Measurements from ENCODE around the gene PAGE1. TPM values are rescaled to one million over a fixed set of nuclear protein-coding genes. Genes with fewer than 3 reads are reported as not detected.
"Not testable (repeated sequence)": the region's sequence is repeated elsewhere in the genome, so short reads cannot be mapped to it uniquely, and the experiment has no call there.

PAGE1 gene, protein sequence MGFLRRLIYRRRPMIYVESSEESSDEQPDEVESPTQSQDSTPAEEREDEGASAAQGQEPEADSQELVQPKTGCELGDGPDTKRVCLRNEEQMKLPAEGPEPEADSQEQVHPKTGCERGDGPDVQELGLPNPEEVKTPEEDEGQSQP
- total RNA-seq: not detected
- long read RNA-seq: 0 reads

DNA sequence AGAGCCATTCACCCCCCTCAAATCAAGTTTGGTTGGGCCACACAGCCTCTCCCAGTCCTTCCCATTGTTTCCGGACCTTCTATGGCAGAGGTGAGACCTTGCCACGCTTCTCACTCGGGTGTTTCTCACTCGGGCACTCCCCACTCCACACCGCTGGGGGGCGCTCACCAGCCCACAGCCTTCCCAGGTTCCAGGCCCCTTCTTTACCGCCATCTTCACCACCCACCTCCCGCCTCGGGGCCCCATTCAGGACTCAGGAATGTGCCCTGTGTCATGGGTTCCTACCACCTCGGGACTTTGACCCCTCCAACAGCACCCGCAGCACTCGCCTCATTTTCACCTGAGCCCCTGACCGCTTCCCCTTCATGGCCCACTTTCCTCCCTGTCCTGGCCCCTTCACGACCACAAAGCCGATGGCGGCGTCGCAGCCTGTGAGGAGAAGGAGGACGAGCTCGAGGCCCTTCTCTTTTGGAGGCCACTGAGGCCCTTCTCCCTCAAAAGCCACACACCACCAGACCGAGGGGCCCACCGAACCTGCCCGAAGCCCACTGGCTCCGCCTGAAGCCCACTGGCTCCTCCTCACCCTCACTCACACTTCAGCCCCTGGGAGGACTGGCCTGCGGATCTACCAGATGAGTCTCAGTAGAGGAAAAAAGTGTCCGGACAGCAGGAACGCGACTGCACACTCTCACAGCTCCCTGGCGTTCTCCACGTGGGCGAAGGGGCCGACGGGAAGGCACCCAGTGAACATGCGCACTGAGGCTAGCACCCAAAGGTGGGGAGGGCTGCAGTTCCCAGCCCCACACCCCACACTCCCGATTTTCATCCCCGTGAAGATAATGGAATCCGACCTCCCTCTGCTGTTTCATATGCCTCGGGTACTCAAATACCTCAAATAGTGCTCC lies at the start of gene PAGE1:
TSS of gene PAGE1 (minus strand) at position 709 of the 905 bp plus-strand sequence. CDS start 1,214 bp downstream, outside the sequence.
- no peak for DNase-seq (ENCODE audit: low spot score)
- intact Hi-C loops (cut with DNase I): no loop called here

DNA sequence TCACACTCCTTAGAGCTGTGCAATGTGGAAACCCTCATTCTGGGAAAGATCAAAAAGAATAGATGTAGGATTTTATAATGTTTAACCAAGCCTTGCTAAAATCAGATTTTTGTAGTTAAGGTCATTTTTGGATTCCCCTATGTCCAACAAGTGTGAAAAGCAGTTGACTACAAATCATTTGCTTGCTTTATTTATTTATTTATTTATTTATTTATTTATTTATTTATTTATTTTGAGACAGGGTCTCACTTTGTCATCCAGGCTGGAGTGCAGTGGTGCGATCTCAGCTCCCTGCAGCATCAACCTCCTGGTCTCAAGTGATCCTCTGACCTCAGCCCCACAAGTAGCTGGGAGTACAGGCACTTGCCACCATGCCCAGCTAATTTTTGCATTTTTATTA lies 45.7 kb upstream of the PAGE1 start:
- DNase-seq (ENCODE audit: low spot score); intact Hi-C loops (cut with DNase I): not testable (repeated sequence)

DNA sequence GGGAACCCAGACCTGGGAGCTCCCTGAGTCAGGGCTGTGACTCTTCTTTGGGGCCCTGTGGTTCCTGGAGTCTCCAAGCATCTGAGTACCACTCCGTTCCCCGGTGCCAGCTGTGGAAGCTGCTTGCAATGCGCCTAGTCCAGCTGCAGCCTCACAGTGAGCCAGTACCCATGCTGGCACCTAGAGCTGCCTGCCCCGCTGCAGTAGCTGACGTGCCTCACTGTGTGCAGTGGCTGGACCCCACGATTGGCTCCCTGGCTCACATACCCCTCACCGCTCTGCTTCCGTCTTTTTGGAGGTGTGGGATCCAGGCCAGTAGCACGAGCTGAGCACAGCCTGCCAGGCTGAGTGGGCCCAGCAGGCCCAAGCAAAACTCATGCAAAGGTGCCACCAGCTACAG lies 32.1 kb upstream of the PAGE1 start:
- no peak for DNase-seq (ENCODE audit: low spot score)
- intact Hi-C loops (cut with DNase I): no loop called here

DNA sequence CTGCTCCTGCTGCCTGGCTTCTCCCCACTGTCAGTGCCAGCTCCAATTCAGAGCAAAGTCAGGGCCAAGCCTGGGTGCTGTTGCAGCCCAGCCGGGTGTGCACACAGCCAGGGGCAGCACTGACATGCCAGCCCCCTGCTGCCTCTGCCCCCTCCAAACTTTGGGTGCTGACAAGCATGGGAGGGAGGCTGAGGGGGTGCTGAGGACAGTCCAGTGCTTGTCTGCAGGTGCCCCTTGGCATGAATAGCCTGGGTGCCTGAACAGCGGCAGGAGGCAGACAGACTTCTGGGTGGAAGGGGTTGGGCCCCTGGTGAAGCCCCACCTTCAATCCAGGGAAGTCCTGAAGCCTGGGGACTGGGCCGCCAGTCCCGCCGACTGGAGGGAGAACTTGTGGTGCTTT lies 31.2 kb upstream of the PAGE1 start:
- intact Hi-C loops (cut with DNase I): no loop called here
- DNase-seq (ENCODE audit: low spot score): no peak

DNA sequence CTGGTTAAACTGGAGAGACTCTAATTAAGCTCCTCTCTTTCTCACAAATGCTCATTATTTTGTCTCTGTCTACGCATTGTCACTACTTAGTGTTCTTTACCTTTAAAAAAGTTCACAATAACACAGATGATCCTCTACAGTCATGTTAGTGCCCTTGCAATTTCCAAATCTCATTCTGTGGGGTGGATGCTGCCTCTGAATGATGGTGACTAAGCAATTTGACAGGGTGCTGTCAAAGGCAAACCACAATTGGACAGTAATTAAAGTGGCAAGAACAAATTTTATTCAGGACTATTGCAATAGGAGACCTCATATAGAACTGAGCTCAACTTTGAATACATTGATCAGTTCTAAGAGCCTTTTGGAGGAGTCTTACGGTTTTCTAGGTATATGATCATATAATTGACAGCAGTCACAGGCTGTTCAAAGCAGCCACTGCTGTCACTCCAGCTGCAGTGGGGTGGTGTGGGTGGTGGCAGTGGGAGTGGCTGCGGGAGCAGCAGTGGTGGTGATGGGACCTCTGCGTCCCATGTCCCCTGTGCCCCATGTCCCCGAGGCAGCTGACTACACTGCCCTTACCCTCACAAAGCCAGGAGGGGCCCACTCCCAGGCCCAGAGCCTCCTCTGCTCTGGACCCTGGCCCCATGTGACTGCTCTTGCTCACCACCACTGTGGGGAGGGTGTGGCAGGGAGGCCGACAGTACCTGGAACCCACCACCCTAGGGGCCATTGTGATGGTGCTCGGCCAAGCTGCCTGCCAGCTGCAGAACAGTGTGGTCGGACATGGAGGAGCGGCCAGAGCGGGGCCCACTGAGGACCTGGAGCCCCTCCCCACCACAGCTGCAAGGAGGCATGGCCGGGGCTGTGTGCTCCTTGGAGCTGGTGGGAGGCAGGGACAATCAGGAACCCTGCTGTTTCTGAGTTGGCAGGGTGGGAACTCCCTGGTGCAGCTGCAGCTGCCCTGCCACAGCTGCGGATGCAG lies 30.4 kb upstream of the PAGE1 start:
- intact Hi-C loops (cut with DNase I): no loop called here
- no peak for DNase-seq (ENCODE audit: low spot score)

DNA sequence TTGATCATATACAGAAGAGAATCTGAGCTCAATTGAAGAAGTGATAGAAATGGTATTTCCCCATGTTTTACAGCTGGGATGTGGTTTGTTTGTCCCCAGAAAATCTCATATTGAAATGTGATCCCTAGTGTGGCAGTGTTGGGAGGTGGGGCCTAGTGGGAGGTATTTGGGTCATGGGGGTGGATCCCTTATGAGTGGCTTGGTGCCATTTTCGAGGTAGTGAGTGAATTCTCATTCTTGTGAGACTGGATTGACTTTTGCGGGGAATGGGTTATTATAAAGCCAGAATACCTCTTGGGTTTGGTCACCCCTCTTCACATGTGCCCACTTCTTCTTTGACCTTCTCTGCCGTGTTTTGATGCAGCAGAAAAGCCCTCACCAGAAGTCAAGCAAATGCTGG lies 29.6 kb upstream of the PAGE1 start:
- intact Hi-C loops (cut with DNase I): no loop called here
- no peak for DNase-seq (ENCODE audit: low spot score)

DNA sequence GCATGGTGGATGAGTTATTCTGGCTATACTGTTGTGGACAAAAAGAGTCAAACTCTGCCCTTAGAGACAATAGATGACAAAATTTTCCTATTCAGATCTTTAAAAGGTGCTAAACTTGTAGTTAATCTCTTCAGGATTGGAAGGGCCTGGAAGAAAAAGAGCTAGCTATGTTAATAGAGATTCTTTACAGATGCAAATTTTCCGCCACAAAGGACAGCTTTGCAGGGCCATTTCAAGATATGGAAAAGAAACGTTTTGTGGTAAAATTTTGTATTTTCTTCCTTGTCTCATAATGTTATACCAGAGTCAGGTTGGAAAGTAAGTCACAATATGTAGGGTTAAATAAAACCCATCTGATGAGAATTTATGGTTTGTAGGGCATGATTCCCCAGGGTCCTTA lies 24.3 kb upstream of the PAGE1 start:
- intact Hi-C loops (cut with DNase I); DNase-seq (ENCODE audit: low spot score): not testable (repeated sequence)

DNA sequence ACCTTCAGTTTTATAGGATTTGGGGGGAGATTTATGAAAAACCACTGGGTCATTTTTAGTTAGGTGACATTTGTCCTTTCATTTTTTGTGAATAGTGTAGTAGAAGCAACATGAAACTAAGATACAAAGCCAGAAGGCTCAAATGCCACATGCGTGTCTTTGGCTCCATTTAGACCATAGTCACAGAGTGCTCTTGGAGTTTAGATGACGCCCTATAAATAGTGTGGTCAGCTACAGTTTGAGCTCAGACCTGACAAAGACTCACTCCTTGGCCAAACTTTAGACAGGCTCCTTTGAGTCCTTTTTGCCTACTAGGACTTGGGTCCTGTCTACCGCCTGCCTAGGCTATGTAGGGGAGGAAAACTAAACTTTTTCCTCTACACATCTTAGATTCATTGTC lies 16.8 kb upstream of the PAGE1 start:
- DNase-seq (ENCODE audit: low spot score): no peak
- intact Hi-C loops (cut with DNase I): no loop called here

DNA sequence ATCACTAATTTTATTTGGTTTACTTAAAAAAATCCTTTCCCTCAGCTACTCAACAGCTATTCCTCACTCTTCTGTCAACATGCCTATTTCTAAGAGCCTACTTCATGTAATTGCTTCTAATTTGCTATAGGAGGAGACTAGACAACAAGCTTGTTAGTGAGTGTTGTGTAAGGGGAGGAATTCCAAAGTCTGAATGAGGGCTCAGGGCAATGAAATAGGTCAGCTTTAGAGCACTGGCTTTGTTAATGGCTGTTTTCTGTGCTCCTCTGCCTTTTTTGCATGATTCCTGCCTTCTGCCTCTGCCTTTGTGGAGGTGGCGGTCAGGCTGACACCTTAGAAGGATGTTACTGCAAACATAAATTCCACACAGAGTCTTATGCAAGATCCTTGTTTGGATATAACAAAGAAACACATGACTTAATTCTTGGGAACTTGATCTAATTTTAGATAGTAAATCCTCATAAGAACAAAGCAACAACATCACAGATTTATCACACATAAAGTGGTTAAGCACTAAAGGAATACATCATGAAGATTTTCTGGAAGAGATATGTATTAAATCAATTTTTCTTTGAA lies 15.0 kb upstream of the PAGE1 start:
- intact Hi-C loops (cut with DNase I): no loop called here
- DNase-seq (ENCODE audit: low spot score): no peak

DNA sequence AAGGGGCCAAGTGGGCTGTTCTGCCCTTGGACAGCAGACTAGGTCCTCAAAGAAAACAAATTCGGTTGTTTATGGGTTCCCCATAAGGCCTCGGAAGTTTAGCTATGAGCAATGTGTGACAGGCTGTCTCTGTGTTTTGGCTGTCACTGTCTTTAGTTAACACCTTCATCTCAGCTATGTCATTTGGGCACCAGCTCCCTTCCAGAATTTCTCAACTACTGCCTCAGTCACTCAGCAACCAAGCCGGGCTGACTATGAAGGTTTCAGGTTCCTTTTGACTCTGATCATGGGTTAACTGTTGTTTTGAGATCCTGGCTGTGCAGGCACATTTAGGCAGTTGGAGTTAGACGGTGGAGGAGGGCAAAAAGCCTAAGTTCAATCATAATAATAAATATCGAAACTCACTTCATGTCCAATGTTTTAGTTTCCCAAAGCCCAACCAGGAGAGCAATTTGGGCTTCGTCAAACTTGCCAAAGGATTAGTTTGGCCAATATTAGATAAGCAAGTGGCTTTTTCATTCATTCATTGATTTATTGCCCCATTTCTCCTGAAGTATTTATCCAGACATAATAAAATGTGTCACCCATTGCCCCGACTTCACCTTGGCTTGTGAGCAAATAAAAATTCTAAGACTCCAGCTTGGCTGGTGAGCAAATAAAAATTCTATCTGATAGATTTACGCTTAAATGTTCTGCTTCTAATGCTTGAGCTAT lies 9.1 kb upstream of the PAGE1 start:
- DNase-seq (ENCODE audit: low spot score): no peak
- intact Hi-C loops (cut with DNase I): no loop called here

DNA sequence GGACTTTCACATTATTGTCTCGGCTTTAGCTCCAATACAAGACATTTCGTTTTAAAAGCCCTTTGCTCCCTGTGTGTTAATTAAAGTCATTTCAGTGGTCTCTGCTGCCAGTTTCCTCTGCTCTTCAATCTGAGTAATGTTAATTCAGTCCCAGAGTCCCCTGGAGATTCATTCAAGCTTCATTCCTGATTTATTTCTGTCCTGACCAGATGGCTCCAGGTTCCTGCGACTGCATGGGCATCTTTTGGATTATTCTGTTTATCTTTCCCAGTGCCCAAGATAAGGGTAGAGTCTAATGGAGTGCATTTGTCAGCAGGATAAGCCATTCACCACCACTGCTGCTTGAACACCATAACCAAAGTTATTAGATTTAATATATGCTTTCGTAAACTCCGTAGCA lies 6.1 kb upstream of the PAGE1 start:
- no peak for DNase-seq (ENCODE audit: low spot score)
- intact Hi-C loops (cut with DNase I): no loop called here

DNA sequence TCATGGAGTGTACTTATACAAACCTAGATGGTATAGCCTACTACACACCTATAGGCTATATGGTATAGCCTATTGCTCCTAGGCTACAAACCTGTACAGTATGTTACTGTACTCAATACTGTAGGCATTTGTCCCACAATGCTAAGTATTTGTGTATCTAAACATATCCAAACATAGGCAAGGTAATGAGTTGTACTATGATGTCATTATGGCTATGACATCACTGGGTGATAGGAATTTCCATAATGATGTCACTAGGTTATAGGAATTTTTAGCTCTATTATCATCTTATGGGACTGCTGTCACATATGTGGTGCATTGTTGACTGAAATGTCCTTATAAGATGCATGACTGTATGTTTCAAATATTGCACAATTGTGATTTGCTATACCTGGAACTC lies 5.5 kb upstream of the PAGE1 start:
- DNase-seq (ENCODE audit: low spot score): no peak
- intact Hi-C loops (cut with DNase I): no loop called here

DNA sequence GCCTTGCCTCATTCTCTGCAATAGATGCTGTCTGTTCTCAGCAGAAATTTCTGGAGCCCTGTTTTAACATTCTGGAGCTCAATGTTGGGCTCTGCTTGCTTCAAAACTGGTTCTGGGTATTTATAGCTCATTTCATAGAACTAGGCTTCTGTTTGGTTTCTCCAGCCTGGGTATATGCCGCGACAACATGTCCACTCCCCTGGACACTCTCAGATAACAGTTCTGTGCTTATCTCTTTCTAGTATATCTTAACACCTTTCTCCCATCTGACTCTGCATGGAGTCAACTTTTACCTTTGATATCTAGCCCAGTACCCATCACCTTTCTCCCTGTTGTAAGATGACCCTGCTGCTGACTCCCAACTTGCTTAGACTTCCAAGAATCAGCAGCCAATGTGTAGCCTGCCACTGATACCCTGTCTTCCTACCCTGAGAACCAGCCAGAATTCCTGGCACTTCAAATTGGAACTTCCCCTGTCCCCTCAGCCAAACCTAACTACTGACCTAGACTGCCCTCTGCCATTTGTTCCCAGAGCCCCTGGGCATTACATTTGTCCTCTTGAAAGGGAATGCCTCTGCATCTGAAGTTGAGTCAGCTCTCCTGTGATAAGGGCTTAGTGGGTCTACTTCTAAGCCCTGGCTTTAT lies 20.6 kb downstream of the PAGE1 start:
- no peak for DNase-seq (ENCODE audit: low spot score)
- intact Hi-C loops (cut with DNase I): no loop called here

DNA sequence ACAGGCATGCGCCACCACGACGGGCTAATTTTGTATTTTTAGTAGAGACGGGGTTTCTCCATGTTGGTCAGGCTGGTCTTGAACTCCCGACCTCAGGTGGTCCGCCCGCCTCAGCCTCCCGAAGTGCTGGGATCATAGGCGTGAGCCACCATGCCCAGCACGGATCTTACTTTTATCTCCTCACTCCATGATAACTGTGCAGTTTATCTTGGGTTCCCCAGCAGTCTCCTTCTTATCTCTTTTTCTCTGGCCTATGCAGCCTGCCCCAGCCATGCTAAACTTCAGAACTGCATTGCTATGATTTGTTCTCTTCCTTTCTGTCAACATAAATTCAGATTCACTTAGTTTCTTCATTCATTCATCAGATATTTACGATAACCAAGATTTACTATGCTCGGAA lies 22.4 kb downstream of the PAGE1 start:
- no peak for DNase-seq (ENCODE audit: low spot score)
- intact Hi-C loops (cut with DNase I): no loop called here

DNA sequence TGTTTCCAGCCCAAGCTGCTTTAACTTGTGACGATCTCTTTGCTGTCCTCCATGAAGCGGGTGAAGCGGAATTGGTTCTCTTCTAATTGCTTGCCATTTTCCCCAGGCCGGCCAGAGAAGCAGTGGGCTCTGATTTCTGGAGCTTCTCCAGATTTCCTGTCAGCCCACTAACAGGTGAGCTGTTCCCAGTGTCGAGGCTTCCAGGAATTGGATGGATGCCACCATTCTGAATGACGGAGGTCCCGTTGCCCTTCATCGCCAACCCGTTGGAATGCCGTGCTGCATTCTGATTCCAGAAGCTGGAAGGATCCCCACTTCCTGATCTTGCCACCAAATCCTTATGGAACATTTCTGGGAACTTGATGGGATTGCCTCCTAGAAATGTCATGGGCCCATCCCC lies 31.0 kb downstream of the PAGE1 start:
- no peak for DNase-seq (ENCODE audit: low spot score)
- intact Hi-C loops (cut with DNase I): no loop called here

DNA sequence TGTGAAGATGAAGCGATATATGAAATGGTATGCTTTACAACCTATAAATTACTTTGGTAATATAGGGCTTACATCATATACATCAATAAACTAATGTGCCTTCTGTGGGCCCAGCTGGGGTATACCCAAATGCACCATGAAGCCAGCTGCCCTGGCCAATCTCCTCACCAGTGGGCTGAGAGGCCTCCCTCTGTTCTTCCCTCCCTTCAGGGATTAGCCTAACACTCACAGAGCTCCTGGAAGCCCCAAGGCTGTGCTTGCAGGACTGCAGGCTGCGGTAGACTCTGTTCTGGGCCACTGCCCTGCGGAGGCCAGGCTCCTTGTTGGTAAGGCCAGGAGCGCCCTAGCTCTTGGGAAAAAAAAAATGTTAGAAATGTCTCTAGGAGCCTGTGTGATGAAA lies 33.9 kb downstream of the PAGE1 start:
- intact Hi-C loops (cut with DNase I): no loop called here
- no peak for DNase-seq (ENCODE audit: low spot score)

DNA sequence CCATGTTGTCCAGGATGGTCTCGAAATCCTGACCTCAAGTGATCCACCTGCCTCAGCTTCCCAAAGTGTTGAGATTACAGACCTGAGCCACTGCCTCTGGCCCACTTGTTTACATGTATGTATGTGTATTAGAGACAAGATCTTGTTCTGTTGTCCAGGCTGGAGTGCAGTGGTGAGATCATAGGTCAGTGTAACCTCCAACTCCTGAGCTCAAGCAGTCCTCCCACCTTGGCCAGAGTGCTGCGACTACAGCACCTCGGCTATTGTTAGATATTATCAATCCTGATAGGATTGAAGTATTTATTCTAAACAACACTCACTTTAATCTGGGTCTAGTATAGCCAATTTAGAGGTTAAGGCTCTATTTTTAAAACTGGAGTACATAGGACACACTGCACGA lies 36.0 kb downstream of the PAGE1 start:
- DNase-seq (ENCODE audit: low spot score): no peak
- intact Hi-C loops (cut with DNase I): no loop called here

DNA sequence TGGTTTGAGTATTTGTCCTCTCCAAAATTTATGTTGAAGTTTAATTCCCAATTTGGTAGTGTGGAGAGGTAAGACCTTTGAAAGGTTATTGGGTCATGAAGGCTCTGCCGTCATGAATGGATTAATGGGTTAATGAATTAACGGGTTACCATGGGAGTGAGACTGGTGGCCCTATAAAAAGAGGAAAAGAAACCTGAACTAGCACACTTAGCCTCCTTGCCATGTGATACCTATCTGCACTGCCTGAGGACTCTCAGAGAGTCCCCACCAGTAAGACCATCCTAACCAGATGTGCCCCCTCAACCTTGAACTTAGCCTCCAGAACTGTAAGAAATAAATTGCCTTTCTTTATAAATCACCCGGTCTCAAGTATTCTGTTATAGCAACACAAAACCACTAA lies 39.3 kb downstream of the PAGE1 start:
- intact Hi-C loops (cut with DNase I): no loop called here
- no peak for DNase-seq (ENCODE audit: low spot score)
